HPDE6-E6E7 (cell line): Measurements from ENCODE around the gene MMP20.

Source experiments
- DNase-seq: peaks from one replicate; pipeline ENCODE4 v3.0.0; 2011; ENCODE audit warnings: missing footprints; ENCODE audit errors: extremely low spot score

MMP20 gene

DNA sequence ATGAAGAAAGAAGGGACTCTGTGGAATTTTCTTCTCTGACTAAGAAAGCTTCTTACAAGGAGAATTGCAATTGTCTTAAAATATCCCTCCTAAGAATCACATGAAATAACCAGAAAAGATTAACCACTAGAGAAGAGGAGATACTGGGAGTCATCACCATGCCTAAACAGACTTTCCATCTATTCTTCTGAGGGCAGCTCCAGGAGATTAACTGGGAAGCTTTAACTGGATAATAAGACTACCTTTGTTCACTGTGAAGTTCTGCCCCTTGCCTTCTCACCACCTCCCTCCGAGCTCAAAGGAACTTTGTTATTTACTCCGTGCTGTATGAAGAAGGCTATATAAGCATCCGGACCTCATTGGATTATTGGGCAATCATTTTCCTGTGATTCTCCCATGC is 70.0 kb downstream of the MMP20 start:
- DNase-seq: no peak

DNA sequence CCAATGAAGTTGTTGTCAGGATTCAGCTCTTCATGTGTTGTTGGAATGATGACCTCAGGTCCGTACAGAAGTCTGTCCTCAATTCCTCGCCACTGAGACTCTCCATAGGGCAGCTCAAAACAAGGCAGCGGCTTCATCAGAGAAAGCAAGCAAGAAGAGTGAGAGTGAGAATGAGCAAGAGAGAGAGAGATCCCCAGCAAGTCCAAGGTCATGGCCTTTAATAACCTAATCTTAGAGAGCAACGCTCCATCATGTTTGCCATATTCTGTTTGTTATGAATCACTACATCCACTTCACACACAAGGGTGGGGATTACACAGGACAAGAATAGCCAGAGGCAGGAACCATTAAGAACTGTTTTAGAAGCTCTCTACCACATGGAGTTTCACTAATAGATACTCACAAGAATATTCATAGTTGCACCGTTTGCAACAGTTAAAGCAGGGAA is 71.3 kb downstream of the MMP20 start:
- DNase-seq: peak; percentile 29

DNA sequence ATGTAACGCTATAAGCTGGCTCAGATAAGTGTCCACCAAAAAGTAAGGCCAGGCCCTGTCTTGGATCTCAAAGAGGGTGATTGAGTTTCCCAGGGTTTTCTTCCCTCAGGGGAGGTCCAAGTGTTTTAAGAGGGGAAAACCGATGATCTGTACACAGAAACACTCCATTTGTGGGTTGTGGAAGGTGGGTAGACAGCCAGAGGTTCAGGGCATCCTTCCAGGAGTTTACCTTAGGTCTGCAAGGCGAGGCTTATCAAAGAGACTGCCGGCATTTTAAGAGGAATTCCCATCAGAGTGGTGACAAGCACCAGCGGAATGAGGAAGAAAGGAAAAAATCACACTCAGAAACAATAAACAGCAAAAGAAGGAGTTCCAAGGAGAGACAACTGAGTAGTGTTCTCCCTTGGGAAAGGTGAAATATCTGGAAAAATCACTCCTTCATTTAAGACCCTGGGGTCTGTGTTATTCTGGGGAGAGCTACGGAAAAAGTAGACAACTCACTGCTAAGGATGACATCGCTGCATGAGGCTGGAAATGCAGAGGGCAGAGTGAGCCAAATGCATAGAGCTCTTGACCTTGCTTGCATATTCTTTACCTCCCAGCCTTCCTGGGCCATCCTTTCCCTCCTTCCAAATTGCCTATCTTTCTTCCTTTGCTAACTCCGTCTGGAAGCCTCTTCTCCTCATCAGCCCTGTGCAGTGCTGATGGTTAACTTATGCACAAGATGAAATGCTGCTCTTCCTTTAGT is 72.5 kb downstream of the MMP20 start:
- DNase-seq: peak; percentile 31

DNA sequence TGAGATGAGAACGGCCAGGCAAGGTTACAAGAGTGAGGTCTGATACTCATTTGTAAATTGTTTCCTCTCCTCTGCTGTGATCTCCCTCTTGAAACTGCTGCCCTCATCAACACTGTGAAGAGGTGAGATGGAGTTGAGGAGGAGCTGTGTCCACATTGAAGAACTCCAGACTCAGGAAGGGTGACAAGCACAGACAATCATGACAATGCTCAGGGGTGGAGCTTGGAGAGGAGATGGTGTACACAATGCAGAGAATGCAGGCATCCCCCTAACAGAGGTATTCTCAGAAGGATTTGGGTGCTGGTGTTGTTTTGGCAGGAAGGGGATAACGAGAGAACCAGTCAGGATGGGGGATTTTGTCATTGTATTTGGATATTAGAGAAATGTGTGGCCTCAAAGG is 73.1 kb downstream of the MMP20 start:
- DNase-seq: no peak

DNA sequence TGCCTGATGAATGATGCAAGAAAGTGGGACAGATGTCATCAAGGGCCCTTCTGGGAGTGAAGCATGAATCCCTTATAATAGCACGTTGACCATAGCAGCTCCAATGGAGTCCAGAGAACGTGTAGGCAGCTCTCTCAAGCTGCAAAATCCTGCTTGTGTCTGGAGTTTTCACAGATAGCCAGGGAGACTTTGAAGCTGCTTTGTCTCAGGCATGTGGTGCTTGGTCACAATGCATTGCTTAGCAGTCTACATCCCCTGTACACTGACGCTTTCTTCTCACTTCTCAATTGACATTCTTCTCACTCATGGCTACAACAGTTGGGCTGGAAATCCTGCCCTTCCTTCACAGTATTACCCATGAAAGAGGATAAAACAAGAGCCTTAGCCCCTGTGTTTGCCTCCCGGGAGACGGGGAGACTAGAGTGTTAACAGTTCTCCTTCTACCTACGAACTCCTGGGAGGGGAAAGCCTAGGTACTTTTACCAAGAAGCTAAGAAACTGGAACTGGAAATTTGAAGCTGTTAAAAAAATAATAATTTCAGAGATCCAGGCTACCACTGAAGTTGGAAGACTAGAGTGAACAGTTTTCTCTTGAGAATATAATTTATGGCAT is 73.9 kb downstream of the MMP20 start:
- no peak for DNase-seq

DNA sequence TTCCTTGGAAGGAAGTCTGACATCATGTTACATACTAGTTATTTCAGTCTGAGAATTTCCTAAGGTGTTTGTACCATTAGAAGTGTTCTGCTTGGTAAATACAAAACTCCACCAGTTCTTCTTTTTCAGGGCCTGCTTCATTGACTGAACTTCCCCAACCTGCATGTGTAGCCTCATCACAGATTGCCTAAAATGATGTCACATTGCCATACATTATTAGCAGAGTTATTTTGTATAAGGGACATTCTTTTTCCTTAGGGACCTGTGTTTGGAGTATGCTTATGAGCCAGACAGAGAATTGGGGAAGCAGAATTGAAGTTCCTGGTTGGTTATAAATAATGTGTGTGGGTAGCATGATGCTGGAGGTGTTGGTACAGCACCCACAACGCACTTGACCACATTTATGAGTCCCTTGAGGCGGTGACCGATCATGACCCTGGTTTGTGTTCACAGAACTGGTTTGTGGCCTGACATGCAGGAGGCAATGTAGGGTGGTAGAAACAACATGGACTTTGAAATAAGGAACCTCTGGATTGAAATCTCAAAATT is 78.1 kb downstream of the MMP20 start:
- DNase-seq: no peak

DNA sequence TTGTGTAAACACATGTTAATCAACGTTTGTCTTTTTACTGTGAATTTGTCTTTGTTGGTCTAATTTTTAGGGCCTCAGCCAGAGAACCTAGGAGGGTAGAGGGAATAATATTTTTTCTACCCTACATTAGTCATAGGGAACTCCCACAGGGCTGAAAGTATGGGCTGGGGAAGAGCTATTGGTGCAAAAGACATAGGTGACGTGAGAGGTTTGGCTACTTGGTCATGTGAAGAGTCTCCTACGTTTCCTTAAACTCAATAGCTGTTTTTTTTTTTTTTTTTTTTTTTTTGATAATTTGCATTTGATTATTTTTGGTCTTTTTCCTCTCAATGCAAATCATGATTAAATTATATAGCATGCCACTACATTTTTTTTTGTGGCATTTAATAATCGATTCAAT is 78.7 kb downstream of the MMP20 start:
- no peak for DNase-seq

DNA sequence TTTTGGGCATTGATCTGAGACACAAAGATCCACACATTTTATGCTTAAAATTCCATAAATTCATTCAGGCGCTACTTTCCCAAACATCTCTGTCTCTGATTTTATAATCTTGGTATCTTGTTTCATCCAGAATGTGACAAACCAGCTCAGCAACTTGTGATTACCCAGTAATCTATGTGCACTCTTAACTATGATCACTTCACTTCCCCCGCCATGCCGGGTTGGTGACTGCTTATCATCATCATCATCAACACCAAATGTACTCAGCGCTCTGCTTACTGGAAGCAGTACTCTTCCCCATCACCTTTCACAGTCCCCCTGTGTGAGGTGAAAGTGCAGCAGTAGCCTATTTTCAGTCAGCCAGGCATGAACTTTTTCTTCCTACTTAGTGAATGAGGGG is 79.4 kb downstream of the MMP20 start:
- DNase-seq: no peak

DNA sequence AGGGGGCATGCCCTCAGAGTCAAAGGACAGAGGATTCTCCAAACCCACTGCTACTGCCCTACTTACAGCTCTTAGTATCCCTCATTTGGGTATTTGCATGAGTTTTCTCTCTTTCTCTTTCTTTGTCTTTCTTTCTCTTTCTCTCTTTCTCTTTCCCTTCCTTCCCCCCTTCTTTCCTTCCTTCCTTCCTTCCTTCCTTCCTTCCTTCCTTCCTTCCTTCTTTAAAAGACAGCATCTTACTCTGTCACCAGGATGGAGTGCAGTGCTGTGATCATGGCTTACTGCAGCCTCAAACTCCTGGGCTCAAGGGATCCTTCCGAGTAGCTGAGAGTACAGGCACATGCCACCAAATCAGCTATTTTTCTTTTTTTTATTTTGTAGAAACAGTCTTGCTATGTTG is 80.5 kb downstream of the MMP20 start:
- DNase-seq: no peak

DNA sequence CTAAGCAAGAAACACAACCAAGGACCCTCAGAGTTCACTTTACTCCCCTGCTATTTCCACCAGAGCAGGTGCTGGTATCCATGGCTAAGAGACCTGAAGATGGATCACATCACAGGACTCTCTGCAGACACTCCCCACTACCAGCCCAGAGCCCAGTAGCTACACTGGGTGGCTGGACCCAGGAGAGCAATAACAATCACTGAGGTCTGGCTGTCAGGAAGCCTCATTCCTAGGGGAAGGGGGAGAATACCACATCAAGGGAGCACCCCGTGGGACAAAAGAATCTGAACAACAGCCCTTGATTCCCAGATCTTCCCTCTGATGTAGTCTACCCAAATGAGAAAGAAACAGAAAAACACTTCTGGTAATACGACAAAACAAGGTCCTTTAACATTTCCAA is 85.6 kb downstream of the MMP20 start:
- no peak for DNase-seq

DNA sequence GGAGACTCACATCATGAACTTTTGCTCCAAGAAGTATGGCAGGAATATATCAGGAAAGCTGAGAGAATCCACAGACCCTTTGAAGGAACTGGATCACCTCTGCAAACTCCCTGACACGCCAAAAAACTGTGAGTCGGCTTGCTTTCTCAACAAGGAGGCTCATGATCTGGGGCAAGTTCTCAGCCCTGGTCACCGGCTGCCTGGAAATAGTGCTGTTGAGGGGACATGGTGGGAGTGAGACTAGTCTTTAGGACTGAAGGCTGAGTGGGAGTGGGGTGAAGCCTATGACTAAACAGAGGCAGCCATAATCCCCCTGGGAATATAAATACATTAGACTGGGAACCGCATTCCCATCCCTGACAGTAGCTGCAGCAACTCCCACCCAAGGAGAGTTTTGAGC is 86.2 kb downstream of the MMP20 start:
- DNase-seq: no peak

DNA sequence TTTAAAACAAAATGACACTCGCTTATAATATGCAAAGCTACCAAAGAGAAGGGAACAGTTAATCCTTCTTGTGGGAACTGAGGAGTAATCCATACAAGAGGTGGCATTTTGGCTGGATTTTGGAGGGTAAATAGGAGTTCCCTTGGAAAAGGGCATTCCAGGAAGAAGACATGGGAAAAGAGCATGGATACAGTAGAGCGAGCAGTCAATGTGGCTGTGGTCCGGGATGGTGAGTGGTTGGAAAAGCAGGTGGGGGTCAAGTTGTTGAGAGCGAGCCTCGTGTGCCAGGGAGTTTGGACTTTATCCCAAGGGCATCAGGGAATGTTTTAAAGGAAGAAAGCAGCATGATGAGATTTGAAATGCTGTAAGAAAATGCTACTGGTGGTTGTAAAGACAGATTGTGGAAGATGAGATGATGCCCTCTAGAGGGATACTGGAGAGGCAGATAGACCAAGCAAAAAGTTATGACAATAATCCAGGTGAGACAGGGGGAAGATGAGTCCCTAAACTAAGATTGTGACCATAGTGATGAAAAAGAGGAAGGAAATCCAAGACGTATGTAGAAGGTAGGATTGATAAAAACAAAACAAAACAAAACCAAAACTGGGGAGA is 90.8 kb downstream of the MMP20 start:
- no peak for DNase-seq

DNA sequence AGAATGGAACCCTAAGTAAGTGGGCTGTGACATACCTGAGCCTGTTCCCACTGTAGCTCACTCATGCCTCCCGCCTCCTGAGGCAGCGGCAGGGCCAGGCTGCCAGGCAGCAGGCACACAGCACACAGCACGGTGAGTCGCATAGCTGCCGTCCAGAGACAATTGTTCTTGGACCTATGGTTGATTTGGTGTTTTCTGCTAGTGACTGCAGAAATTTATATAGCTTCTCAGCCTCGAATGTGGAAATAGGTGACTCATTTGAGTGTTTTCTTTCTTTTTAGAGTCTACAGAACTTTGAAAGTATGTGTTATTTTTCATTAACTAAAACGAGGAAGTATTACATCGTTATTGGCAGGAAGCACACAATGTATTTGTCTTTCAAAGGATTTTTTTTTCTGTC is 94.6 kb downstream of the MMP20 start, which contains the start of gene MMP7:
Gene MMP7 (minus strand): TSS at position 190 of the 400 bp plus-strand sequence. CDS start 47 bp downstream, at position 143.
- DNase-seq: no peak

DNA sequence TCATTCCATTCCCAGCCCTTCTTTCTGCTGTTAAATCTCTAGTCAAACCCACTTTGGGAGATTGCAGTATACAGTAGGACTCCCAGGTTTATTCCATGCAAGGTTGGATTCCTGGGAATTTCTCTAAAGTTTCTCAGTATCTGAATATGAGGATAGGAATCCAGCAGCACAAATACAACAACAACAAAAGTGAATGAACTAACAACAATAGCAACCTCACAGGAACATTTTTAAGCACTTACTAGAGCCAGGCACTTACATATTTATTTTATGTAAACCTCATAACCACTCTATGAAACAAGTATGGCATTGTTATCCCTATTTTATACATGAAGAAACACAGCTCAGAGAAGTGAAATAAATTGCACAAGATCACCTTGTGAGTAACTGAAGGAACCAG is 96.5 kb downstream of the MMP20 start:
- DNase-seq: no peak

DNA sequence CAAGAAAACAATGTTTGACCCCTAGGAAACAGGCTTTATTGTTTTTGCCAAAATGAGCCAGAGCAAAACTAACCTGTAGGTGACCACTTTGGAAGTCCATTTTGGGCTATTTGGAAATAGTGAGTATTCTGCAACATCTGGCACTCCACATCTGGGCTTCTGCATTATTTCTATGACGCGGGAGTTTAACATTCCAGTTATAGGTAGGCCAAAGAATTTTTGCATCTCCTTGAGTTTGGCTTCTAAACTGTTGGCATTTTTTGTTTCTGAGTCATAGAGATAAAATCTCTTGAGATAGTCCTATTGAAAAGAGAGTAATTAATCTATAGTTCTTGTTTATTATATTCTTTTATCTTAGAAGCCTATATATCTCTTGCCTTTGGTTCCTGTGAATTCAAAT is 97.4 kb downstream of the MMP20 start:
- DNase-seq: no peak

DNA sequence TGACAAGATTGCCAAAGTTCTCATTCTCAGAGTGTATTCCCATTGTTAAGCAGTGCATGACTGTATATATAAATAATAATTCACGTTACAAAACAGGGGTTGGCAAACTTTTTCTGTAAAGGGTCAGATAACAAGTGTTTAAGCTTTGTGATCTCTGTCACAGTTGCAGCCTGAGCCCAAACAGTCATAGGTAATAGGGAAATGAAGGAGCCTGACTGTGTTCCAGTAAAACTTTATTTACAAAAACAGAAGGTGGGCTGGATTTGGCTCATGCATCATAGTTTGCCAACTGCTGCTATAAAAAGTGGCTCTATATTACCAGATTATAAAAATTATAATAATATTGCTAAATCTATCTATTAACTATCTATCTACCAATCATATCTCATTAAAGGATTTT is 98.1 kb downstream of the MMP20 start:
- no peak for DNase-seq
